GM21619 (cell line): Measurements from ENCODE around the gene GPATCH1.
"Not testable (repeated sequence)": the region's sequence is repeated elsewhere in the genome, so short reads cannot be mapped to it uniquely, and the experiment has no call there.

Experiments
- ATAC-seq: cut with Tn5 transposase; IDR thresholded peaks from one replicate; pipeline ENCODE4 v1.9.1; 2021; ENCODE audit not compliant: unreplicated experiment

Gene GPATCH1

GRCh38 chr19:33111587-33111986 lies 30.6 kb downstream of the GPATCH1 start:
- ATAC-seq: no peak

GRCh38 chr19:33114312-33114711 lies 33.3 kb downstream of the GPATCH1 start:
- no peak for ATAC-seq

- no peak for ATAC-seq
These were observed 36.5 kb downstream of the GPATCH1 start for GRCh38 chr19:33117501-33117900.

- no peak for ATAC-seq
These were observed 37.7 kb downstream of the GPATCH1 start for GRCh38 chr19:33118643-33119042.

- ATAC-seq: no peak
These were observed 43.5 kb downstream of the GPATCH1 start for GRCh38 chr19:33124207-33125098.

GRCh38 chr19:33125929-33126388 lies 45.0 kb downstream of the GPATCH1 start:
- peak; percentile 60 for ATAC-seq

- not testable (repeated sequence) for ATAC-seq
These were observed 45.7 kb downstream of the GPATCH1 start for GRCh38 chr19:33126712-33127111.

GRCh38 chr19:33129901-33130300 lies 48.9 kb downstream of the GPATCH1 start:
- no peak for ATAC-seq

GRCh38 chr19:33130433-33130832 lies 49.5 kb downstream of the GPATCH1 start:
- no peak for ATAC-seq

GRCh38 chr19:33132021-33132420 lies 51.0 kb downstream of the GPATCH1 start, which contains the start of gene WDR88:
WDR88 (plus strand) TSS chr19:33132114; CDS start chr19:33132170, 56 bp downstream.
- no peak for ATAC-seq

GRCh38 chr19:33132425-33132824 lies 51.4 kb downstream of the GPATCH1 start:
- ATAC-seq: no peak

- ATAC-seq: no peak
These were observed 52.6 kb downstream of the GPATCH1 start for GRCh38 chr19:33133438-33134031.

GRCh38 chr19:33134571-33135041 lies 53.6 kb downstream of the GPATCH1 start:
- no peak for ATAC-seq

- no peak for ATAC-seq
These were observed 58.2 kb downstream of the GPATCH1 start for GRCh38 chr19:33139165-33139564.

- ATAC-seq: no peak
These were observed 63.0 kb downstream of the GPATCH1 start for GRCh38 chr19:33143897-33144405.

- ATAC-seq: no peak
These were observed 65.2 kb downstream of the GPATCH1 start for GRCh38 chr19:33146209-33146608.

- ATAC-seq: no peak
These were observed 66.6 kb downstream of the GPATCH1 start for GRCh38 chr19:33147538-33147937.

GRCh38 chr19:33150852-33151518 lies 70.0 kb downstream of the GPATCH1 start:
- no peak for ATAC-seq

GRCh38 chr19:33152176-33152575 lies 71.2 kb downstream of the GPATCH1 start:
- ATAC-seq: no peak

- not testable (repeated sequence) for ATAC-seq
These were observed 71.6 kb downstream of the GPATCH1 start for GRCh38 chr19:33152625-33153024.

GRCh38 chr19:33154313-33154712 lies 73.3 kb downstream of the GPATCH1 start:
- ATAC-seq: not testable (repeated sequence)
